HepG2 (cell line): ENCODE results near the gene VPS11. TPM values are rescaled to one million over a fixed set of nuclear protein-coding genes. Genes with fewer than 3 reads are reported as not detected.
"Not testable (repeated sequence)": the region's sequence is repeated elsewhere in the genome, so short reads cannot be mapped to it uniquely, and the experiment has no call there.

Source experiments
- ATAC-seq: fragments of 200-7000 bp; cut with Tn5 transposase; 3 replicates; pipeline ENCODE4 v1.9.1; 2020; ENCODE audit warnings: mild to moderate bottlenecking, moderate library complexity
- BruUV-seq: library from RNA; stranded (reverse); fragments of 400-500 nt; replicated peaks from 2 replicates; lab custom pipeline; 2021; lab: Mats Ljungman, UMichigan
- CTCF ChIA-PET: fragments of 300-600 bp; formaldehyde crosslinking; extraction: SDS; loops from one replicate; lab custom pipeline; 2021; ENCODE audit warnings: low total read pairs, inconsistent platforms, low intra/inter-chr PET ratio; lab: Yijun Ruan, JAX
- POLR2A ChIA-PET: fragments of 350-600 bp; sonication (Branson Sonifier 250); formaldehyde crosslinking; loops from one replicate; lab custom pipeline; 2020; ENCODE audit warnings: antibody characterized with exemption, inconsistent platforms; lab: Yijun Ruan, JAX
- DNase-seq: peaks from one replicate; pipeline ENCODE4 v3.0.0-alpha.2; 2015; ENCODE audit warnings: low spot score
- FAIRE-seq: peaks from 3 replicates; lab custom pipeline; 2011; peaks lifted over from hg19 to GRCh38; lab: Jason Lieb, UNC
- H2AFZ ChIP-seq: one replicate; pipeline ENCODE4 v1.6.1; 2011; ENCODE audit warnings: low read length, inconsistent platforms
- H3K27ac ChIP-seq: fragments of 300-600 bp; 3 replicates; pipeline ENCODE4 v1.8.0; 2011; ENCODE audit warnings: mixed run types, mild to moderate bottlenecking, mixed read lengths, low read length, inconsistent platforms; ENCODE audit not compliant: insufficient read depth; ENCODE audit errors: extremely low read length
- H3K27me3 ChIP-seq, 2 experiments: fragments of 200-600 bp in 1 of 2; 2 replicates in 1 of 2; 3 replicates in 1 of 2; pipeline versions ENCODE4 v1.6.0 to v1.8.0; 2011; ENCODE audit warnings: low read length in 2 of 2, mild to moderate bottlenecking in 2 of 2, moderate library complexity in 2 of 2, inconsistent platforms in 1 of 2; ENCODE audit not compliant: insufficient read depth in 2 of 2, control insufficient read depth in 1 of 2
- H3K36me3 ChIP-seq, 2 experiments: fragments of 200-600 bp in 1 of 2; replicated peaks in 1 of 2; 2 replicates in 1 of 2; 3 replicates in 1 of 2; pipeline versions ENCODE4 v1.5.1 to v1.8.0; 2011; ENCODE audit warnings: low read length in 2 of 2, inconsistent platforms in 1 of 2; ENCODE audit not compliant: insufficient read depth in 2 of 2, control insufficient read depth in 1 of 2
- H3K4me1 ChIP-seq: 2 replicates; pipeline ENCODE4 v1.5.1; 2012; ENCODE audit warnings: low read length, inconsistent platforms; ENCODE audit not compliant: insufficient read depth
- H3K4me2 ChIP-seq: 2 replicates; pipeline ENCODE4 v1.6.0; 2011; ENCODE audit warnings: low read depth, low read length, inconsistent platforms
- H3K4me3 ChIP-seq, 3 experiments: fragments of 200-600 bp in 1 of 3; sonication (generic), shearing (Covaris generic) in 1 of 3; replicated peaks in 1 of 3; 2 replicates each; pipeline ENCODE4 v1.5.1; 2011 to 2016; ENCODE audit warnings: low read length in 3 of 3, inconsistent platforms in 2 of 3, low read depth in 2 of 3, mild to moderate bottlenecking in 2 of 3, control low read depth in 1 of 3, mixed read lengths in 1 of 3; ENCODE audit not compliant: insufficient read depth in 1 of 3
- H3K79me2 ChIP-seq: one replicate; pipeline ENCODE4 v1.6.1; 2011; ENCODE audit warnings: low read length, inconsistent platforms; ENCODE audit not compliant: insufficient read depth
- H3K9ac ChIP-seq: 2 replicates; pipeline ENCODE4 v1.6.0; 2011; ENCODE audit warnings: mild to moderate bottlenecking, low read depth, low read length, inconsistent platforms; ENCODE audit not compliant: insufficient read depth
- H3K9me3 ChIP-seq: 2 replicates; pipeline ENCODE4 v1.5.1; 2012; ENCODE audit warnings: mild to moderate bottlenecking, low read length
- H4K20me1 ChIP-seq: 2 replicates; pipeline ENCODE4 v1.6.0; 2011; ENCODE audit warnings: inconsistent platforms, mild to moderate bottlenecking, low read length, moderate library complexity; ENCODE audit not compliant: insufficient read depth
- ARID5B ChIP-seq: IDR thresholded peaks from 2 replicates; pipeline ENCODE4 v1.4.0; 2020; ENCODE audit warnings: mild to moderate bottlenecking, missing genetic modification reagents
- NKX3-1 ChIP-seq: sonication (generic); formaldehyde crosslinking; IDR thresholded peaks from 2 replicates; pipeline ENCODE4 v1.5.0; 2020; ENCODE audit warnings: missing genetic modification reagents
- PCBP2 ChIP-seq: fragments of 200-400 bp; formaldehyde crosslinking; optimal IDR thresholded peaks from 2 replicates; pipeline ENCODE3; 2018; ENCODE audit warnings: low read length, low read depth; ENCODE audit not compliant: poor library complexity, severe bottlenecking
- PITX1 ChIP-seq: sonication (generic); formaldehyde crosslinking; IDR thresholded peaks from 2 replicates; pipeline ENCODE4 v1.5.1; 2020; ENCODE audit warnings: mild to moderate bottlenecking, missing genetic modification reagents
- RBAK ChIP-seq: sonication (generic); formaldehyde crosslinking; IDR thresholded peaks from 2 replicates; pipeline ENCODE4 v1.5.1; 2020; ENCODE audit warnings: mild to moderate bottlenecking, missing genetic modification reagents
- SP2 ChIP-seq: sonication (generic); formaldehyde crosslinking; IDR thresholded peaks from 2 replicates; pipeline ENCODE4 v1.5.1; 2020; ENCODE audit warnings: mild to moderate bottlenecking, missing genetic modification reagents
- SP5 ChIP-seq: IDR thresholded peaks from 2 replicates; pipeline ENCODE4 v1.6.1; 2016; ENCODE audit warnings: low read depth, borderline replicate concordance
- ZNF276 ChIP-seq: sonication (generic); formaldehyde crosslinking; IDR thresholded peaks from 2 replicates; pipeline ENCODE4 v1.4.0; 2020; ENCODE audit warnings: mild to moderate bottlenecking, low read depth, missing genetic modification reagents
- ZNF343 ChIP-seq: sonication (generic); formaldehyde crosslinking; IDR thresholded peaks from 2 replicates; pipeline ENCODE4 v1.4.0; 2020; ENCODE audit warnings: mild to moderate bottlenecking, missing genetic modification reagents
- ZNF350 ChIP-seq: sonication (generic); formaldehyde crosslinking; IDR thresholded peaks from 2 replicates; pipeline ENCODE4 v1.4.0; 2020; ENCODE audit warnings: mild to moderate bottlenecking, low read depth, missing genetic modification reagents, borderline replicate concordance
- ZNF570 ChIP-seq: sonication (generic); formaldehyde crosslinking; IDR thresholded peaks from 2 replicates; pipeline ENCODE4 v1.4.0; 2020; ENCODE audit warnings: mild to moderate bottlenecking, missing genetic modification reagents, borderline replicate concordance
- WGBS: methylation state at CpG from one replicate; pipeline ENCODE4 v1.1.6; 2017; ENCODE audit warnings: low lambda C conversion rate; 5-methylcytosine and 5-hydroxymethylcytosine counted together
- in situ Hi-C: cut with HindIII; loops from 2 replicates; pipeline ENCODE4 v1.10.0; 2017; ENCODE audit warnings: low pct_unique_long_range_greater_than_20kb; ENCODE audit not compliant: extremely low pct_ligation_motif_present
- intact Hi-C: fragments of 100-400 bp; cut with micrococcal nuclease; formaldehyde crosslinking; loops from one replicate; pipeline ENCODE4 v1.10.0; 2022; ENCODE audit not compliant: unreplicated experiment
- polyA plus RNA-seq, 8 experiments: library from polyadenylated mRNA; depleted of rRNA in 3 of 8; stranded (reverse) in 7 of 8; unstranded in 1 of 8; fragments of >200 nt; fragmentation: Illumina TruSeq in 4 of 8; extraction: Trizol in 4 of 8; gene quantifications; 2 replicates each; pipeline versions ENCODE4 v1.2.1 to v1.2.3, GENCODE V29; 2011 to 2016; ENCODE audit warnings: low read depth in 4 of 8, missing spikeins in 1 of 8, mixed read lengths in 1 of 8; ENCODE audit not compliant: insufficient read depth in 1 of 8
- total RNA-seq, 5 experiments: library from RNA; depleted of rRNA; stranded (reverse); fragments of >200 nt; fragmentation: Illumina TruSeq; extraction: Trizol; gene quantifications; 2 replicates each; pipeline ENCODE4 v1.2.3, GENCODE V29; 2016; ENCODE audit warnings: low read depth in 1 of 5

Gene VPS11
- total and polyA plus RNA-seq, 2 of the 13 experiments (the other 11 are each of a cell fraction or from before 2014, with no cell fraction given): 13.7 to 21.6 TPM

- peak; percentile 96 for TF ChIP-seq RBAK (CRISPR knock-in tag)
- 0 out of 2 replicates have a peak, but pooled peaks have one; percentile 43 for TF ChIP-seq ZNF350 (CRISPR knock-in tag)
- TF ChIP-seq ZNF570 (CRISPR knock-in tag): no peak
- peak; percentile 69 for TF ChIP-seq ZNF343 (CRISPR knock-in tag)
- TF ChIP-seq ARID5B (CRISPR knock-in tag): peak; percentile 31; the same call in 1 of the 2 replicates
- TF ChIP-seq NKX3-1 (CRISPR knock-in tag): no peak
- no peak for TF ChIP-seq ZNF276 (CRISPR knock-in tag)
- TF ChIP-seq SP2 (CRISPR knock-in tag): peak; percentile 74
- no peak for TF ChIP-seq SP5 (CRISPR knock-in tag)
- TF ChIP-seq PITX1: no peak
- no peak for TF ChIP-seq PCBP2
Measured at GRCh38 chr11:119057000-119057769, 10.4 kb upstream of the VPS11 start, which contains the start of gene HYOU1 (continued).

GRCh38 chr11:119059128-119059527 lies 8.5 kb upstream of the VPS11 start:
- DNase-seq, FAIRE-seq, H3K27me3 ChIP-seq, ATAC-seq, CTCF ChIA-PET, POLR2A ChIA-PET, H4K20me1 ChIP-seq, intact Hi-C loops, H3K9ac ChIP-seq, H3K4me3 ChIP-seq, BruUV-seq, H3K4me2 ChIP-seq, H3K9me3 ChIP-seq, H2AFZ ChIP-seq, in situ Hi-C loops, H3K27ac ChIP-seq: not testable (repeated sequence)
- Histone ChIP-seq H3K79me2 (peaks cover 22% of the 10 kb centered on the region), H3K36me3 (peaks cover 8 to 12% of the 10 kb centered on the region in 2 experiments), H3K4me1 (peaks cover 23% of the 10 kb centered on the region)
- 88% methylated on average over 4 of the region's 35 CpGs for WGBS
